HL-60 (cell line): ENCODE measurements around the gene PHB1.

Experiments used
- DNase-seq, 2 experiments: peaks; one replicate each; pipeline ENCODE4 v3.0.0-alpha.2; 2010 to 2020; ENCODE audit warnings: low read depth in 1 of 2, low spot score in 1 of 2
- H3K27ac ChIP-seq: fragments of 250-450 bp; sonication (Bioruptor Pico); replicated peaks from 2 replicates; pipeline ENCODE4 v1.5.1; 2020; ENCODE audit warnings: mild to moderate bottlenecking, moderate library complexity
- H3K27me3 ChIP-seq: fragments of 250-450 bp; sonication (Bioruptor Pico); 2 replicates; pipeline ENCODE4 v1.5.1; 2021; ENCODE audit warnings: mild to moderate bottlenecking, moderate library complexity; ENCODE audit not compliant: insufficient read depth, poor library complexity, severe bottlenecking
- H3K4me3 ChIP-seq: replicated peaks from 2 replicates; pipeline ENCODE4 v1.5.1; 2011; ENCODE audit warnings: mild to moderate bottlenecking, control low read depth, low read length; ENCODE audit not compliant: insufficient read depth
- GABPA ChIP-seq: IDR thresholded peaks from 2 replicates; pipeline ENCODE4 v1.6.1; 2012; ENCODE audit warnings: low read depth
- POLR2AphosphoS5 ChIP-seq: IDR thresholded peaks from 2 replicates; pipeline ENCODE4 v1.6.1; 2012; ENCODE audit warnings: low read depth
- SPI1 ChIP-seq: IDR thresholded peaks from 2 replicates; pipeline ENCODE4 v1.6.1; 2012; ENCODE audit warnings: low read depth, mild to moderate bottlenecking, borderline replicate concordance
- TF ChIP-seq, protein P1 (sequence below): IDR thresholded peaks from one replicate; pipeline ENCODE4 v1.5.1; 2011; ENCODE audit warnings: low read length, control low read depth, inconsistent platforms; ENCODE audit not compliant: insufficient read depth
- TF ChIP-seq, protein P2 (sequence below): IDR thresholded peaks from 2 replicates; pipeline ENCODE4 v1.6.1; 2012; ENCODE audit warnings: low read depth; ENCODE audit not compliant: insufficient replicate concordance

The PHB1 gene

DNA sequence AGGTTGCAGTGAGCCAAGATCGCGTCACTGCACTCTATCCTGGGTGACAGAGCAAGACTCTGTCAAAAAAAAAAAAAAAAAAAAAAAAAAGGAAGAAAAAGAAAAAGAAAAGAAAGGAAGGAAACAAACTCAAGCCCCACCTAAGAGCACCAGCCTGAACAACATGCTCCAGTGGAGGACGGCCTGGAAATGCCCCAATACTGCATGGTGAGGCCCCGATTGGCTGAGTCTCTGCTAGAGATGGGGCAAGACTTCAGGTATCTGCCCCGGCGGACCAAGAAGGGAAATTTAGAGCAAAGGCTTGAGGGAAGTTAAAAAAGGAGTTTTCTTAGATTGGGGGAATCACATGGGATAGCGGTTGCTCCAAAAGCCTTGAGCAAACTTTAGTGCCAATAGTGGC, 42.3 kb downstream of the PHB1 start:
- H3K4me3 ChIP-seq = no peak overlapping the region
- TF ChIP-seq POLR2AphosphoS5 = no peak
- TF ChIP-seq, protein P1, sequence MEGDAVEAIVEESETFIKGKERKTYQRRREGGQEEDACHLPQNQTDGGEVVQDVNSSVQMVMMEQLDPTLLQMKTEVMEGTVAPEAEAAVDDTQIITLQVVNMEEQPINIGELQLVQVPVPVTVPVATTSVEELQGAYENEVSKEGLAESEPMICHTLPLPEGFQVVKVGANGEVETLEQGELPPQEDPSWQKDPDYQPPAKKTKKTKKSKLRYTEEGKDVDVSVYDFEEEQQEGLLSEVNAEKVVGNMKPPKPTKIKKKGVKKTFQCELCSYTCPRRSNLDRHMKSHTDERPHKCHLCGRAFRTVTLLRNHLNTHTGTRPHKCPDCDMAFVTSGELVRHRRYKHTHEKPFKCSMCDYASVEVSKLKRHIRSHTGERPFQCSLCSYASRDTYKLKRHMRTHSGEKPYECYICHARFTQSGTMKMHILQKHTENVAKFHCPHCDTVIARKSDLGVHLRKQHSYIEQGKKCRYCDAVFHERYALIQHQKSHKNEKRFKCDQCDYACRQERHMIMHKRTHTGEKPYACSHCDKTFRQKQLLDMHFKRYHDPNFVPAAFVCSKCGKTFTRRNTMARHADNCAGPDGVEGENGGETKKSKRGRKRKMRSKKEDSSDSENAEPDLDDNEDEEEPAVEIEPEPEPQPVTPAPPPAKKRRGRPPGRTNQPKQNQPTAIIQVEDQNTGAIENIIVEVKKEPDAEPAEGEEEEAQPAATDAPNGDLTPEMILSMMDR = no peak
- TF ChIP-seq, protein P2, sequence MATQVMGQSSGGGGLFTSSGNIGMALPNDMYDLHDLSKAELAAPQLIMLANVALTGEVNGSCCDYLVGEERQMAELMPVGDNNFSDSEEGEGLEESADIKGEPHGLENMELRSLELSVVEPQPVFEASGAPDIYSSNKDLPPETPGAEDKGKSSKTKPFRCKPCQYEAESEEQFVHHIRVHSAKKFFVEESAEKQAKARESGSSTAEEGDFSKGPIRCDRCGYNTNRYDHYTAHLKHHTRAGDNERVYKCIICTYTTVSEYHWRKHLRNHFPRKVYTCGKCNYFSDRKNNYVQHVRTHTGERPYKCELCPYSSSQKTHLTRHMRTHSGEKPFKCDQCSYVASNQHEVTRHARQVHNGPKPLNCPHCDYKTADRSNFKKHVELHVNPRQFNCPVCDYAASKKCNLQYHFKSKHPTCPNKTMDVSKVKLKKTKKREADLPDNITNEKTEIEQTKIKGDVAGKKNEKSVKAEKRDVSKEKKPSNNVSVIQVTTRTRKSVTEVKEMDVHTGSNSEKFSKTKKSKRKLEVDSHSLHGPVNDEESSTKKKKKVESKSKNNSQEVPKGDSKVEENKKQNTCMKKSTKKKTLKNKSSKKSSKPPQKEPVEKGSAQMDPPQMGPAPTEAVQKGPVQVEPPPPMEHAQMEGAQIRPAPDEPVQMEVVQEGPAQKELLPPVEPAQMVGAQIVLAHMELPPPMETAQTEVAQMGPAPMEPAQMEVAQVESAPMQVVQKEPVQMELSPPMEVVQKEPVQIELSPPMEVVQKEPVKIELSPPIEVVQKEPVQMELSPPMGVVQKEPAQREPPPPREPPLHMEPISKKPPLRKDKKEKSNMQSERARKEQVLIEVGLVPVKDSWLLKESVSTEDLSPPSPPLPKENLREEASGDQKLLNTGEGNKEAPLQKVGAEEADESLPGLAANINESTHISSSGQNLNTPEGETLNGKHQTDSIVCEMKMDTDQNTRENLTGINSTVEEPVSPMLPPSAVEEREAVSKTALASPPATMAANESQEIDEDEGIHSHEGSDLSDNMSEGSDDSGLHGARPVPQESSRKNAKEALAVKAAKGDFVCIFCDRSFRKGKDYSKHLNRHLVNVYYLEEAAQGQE = no peak
- no peak for TF ChIP-seq SPI1
- TF ChIP-seq GABPA = no peak
- DNase-seq = no peak
- no peak overlapping the region for H3K27ac ChIP-seq
- H3K27me3 ChIP-seq = no peaks in the 10 kb centered on the region

DNA sequence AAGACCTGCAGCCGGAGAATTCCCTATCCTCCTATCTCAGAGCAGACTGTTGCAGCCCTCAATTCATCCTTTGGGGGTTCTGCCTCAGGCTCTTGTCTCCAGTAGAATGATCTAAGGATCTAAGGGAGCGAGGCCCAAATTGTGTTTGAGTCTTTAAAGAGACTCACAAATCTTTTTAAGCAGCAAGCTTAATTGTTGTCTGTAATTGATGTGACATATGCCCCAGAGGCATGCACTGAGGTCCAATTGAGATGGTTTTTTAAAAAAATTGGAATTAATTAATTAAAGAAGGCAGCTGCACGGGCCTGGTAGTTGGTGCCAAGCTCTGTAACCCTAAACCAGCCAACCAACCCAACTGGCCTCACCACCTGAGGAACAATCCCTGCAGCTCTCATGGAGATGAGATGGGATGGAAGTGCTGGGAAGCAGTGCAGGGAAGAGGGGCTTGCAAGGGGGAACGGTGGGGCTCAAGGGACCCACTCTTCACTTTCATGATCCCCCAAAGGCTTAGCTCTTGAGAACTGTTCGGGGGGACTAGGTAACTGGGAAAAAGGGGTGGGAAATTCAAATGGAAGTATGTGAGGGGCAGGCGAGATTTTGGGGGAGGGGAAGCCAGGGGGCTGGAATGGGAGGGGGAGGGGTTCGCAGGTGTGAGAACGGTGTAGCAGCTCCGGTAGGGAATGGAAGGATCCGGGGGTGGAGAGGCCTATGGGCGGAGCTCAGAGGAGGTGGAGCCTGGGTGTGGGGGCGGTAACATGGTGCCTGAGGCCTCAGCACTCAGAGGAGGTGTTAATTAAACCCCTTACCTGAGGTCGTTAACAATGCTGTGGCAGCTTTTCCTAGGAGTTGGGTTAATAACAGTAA, 43.5 kb downstream of the PHB1 start:
- no peak overlapping the region for H3K27ac ChIP-seq
- H3K4me3 ChIP-seq = no peak overlapping the region
- no peak for TF ChIP-seq SPI1
- TF ChIP-seq, protein P2 = no peak
- TF ChIP-seq, protein P1 = no peak
- TF ChIP-seq GABPA = no peak
- no peak for TF ChIP-seq POLR2AphosphoS5
- H3K27me3 ChIP-seq = no peaks in the 10 kb centered on the region
- no peak for DNase-seq

DNA sequence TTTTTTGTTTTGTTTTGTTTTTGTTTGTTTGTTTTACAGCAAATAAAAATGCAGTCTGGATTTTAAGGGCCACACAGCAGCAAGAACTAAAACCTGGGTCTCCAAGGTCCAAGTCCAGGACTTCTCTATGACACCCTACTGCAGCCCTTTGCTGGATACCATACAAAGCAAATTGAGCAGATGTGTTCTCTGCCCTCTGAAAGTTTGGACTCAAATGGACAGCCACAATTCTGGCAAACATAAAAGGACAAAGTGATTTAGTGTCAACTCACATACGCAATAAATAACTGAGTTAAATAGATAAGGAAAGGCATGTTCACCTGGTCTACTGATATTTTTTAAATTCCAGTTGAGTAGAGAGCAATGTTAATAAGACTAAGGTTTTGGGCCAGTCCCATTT, 44.9 kb downstream of the PHB1 start:
- no peak for DNase-seq
- no peak for TF ChIP-seq POLR2AphosphoS5
- no peaks in the 10 kb centered on the region for H3K27me3 ChIP-seq
- H3K27ac ChIP-seq = no peak overlapping the region
- H3K4me3 ChIP-seq = no peak overlapping the region

DNA sequence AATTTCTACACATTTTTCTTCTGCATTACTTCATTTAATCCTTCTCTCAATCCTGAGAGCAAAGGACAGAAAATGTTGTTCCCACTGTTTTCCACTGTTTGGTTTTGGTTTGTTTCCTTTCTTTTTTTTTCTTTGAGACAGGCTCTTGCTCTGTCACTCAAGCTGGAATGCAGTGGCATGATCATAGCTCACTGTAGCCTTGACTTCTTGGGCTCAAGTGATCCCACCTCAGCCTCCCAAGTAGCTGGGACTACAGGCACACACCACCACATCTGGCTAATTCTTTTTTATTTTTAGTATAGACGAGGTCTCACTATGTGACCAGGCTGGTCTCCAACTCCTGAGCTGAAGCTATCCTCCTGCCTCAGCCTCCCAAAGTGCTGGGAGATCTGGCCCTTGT, 45.6 kb downstream of the PHB1 start:
- no peak for DNase-seq
- no peak for TF ChIP-seq SPI1
- TF ChIP-seq, protein P1 = no peak
- TF ChIP-seq, protein P2 = no peak
- TF ChIP-seq GABPA = no peak
- TF ChIP-seq POLR2AphosphoS5 = no peak
- Histone ChIP-seq H3K4me3 (no peak overlapping the region), H3K27me3 (no peaks in the 10 kb centered on the region), H3K27ac (no peak overlapping the region)
